Left renal pelvis (tissue), 4 donors: ENCODE results near the gene PPP1R13B. TPM values are rescaled to one million over a fixed set of nuclear protein-coding genes. Genes with fewer than 3 reads are reported as not detected.

Experiments
- DNase-seq, 4 donors: peaks; one replicate each; pipeline ENCODE4 v3.0.0-alpha.2; 2013; ENCODE audit warnings: low read depth in 4 of 4, low spot score in 3 of 4
- polyA plus RNA-seq, 4 donors: library from polyadenylated mRNA; unstranded; fragments of 120-200 nt; gene quantifications; one replicate each; pipeline ENCODE4 v1.2.1, GENCODE V29; 2013; ENCODE audit not compliant: insufficient read length in 4 of 4

Gene PPP1R13B
- polyA plus RNA-seq, 4 donors, result 14.5 to 38.8 (median 32.8) TPM

GRCh38 chr14:103690332-103690731, 157.0 kb downstream of the PPP1R13B start:
- DNase-seq, result no peak

GRCh38 chr14:103688906-103689902, 158.2 kb downstream of the PPP1R13B start:
- DNase-seq, result no peak

DNA sequence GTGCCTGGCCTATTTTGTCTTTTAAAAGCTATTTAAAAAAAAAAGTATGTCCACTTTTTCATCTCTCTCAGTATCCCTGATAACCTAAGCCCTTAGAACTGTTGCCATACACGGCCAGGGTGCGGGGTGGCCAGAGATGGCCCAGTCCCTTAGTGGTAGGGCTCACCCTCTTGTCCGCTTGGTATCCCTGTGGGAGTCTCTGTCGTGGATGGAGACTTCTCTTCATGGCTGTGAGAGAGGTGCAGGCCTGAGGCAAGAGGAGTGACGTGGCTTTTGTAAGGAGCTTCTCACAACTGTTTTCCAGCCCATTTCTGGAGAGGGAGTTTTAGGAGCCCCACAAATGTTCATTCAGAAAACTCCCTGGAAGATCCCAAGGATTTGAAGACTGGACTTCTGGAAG, 158.9 kb downstream of the PPP1R13B start:
- no peak for DNase-seq

DNA sequence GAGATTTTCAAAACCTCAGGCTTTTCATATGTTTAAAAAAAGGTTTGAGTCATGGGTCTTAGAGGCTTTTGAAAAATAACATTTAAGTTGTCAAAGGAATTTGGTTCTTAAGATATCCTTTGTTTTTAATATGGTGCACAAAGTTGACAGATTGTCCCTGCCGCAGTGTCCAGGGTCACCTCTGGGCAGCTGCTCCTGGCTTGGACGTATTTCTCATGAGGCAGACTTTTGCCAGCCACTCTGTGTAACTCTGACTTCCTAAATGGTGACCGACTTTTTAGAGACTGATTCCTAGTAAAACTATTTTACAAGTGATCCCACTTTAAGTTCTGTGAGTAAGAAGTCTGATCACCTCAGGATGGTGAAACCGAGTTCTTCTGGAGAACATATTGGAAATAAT, 159.7 kb downstream of the PPP1R13B start:
- DNase-seq, result no peak

DNA sequence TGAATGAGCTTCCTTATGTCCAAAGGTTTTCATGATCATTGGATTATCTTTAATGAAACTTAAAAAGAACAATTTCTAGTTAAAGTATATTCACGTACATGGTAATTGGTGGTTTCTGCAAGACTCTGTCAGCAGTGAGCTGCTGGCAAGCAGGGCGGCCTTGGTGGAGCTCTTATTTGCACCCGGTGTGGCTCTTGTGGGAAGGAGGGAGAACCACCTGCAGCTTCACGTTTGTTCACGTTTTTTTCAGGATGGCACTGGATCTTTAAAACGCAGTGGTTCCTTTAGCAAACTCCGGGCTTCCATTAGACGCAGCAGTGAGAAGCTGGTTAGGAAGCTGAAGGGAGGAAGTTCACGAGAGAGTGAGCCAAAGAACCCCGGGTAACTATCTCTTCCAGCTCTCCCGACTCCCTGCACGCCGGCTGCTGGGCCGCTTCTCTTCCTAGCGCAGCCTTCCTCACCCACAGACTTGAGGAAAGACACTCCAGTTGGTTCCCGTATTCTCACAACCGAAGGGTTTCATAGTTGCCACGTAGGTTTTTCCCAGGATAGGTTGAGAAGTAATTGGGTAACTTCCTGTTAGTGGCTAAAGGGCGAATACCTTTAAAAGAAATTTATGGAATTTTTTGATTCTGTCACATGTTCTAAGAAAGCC, 160.4 kb downstream of the PPP1R13B start:
- no peak for DNase-seq

GRCh38 chr14:103685276-103686211, 161.8 kb downstream of the PPP1R13B start:
- no peak for DNase-seq

DNA sequence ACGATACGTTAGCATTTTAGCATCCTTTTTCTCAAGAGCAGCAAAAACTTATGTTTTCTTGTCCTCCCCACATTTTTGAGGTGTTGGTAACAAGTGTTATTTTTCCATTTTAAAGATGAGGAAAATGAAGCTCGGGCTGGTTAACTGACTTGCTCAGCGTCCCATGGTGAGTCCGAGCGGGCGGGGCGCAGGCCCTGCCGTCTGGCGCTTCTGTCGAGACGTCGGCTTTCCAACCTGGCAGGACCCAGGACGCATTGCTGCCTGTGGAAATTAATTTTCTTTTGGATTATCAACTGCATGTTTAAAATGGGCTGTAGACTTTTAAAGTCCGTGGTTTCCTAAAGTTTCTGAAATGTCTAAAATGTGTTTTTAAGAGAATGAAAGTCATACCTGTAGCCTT, 162.5 kb downstream of the PPP1R13B start:
- DNase-seq, result no peak

DNA sequence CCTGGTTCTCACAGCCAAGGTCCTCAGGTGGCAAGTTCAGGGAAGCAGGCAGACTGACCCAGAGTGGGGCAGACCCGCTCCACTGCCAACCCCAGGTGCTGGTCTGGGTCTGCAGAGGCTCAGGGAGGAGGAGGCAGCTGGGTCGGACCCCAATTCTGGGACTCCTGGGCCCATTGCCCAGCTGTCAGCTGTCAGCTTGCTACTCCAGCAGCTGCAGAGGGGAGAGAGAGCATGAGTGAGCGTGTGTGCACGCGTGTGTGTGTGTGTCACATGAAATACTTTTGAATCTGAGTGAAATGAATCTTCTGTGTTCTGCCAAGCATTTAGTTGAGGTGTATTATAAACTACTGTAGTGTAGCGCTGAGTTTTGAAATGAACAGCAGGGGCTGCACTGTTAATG, 162.9 kb downstream of the PPP1R13B start:
- DNase-seq, result no peak

Other genes starting within 250 kb of the PPP1R13B start
- gene KLC1, start 218.4 kb downstream of the PPP1R13B start, polyA plus RNA-seq, result 100 to 1,000 TPM in 3 of 4 donors, 10 to 100 TPM in 1; 74.6 to 154 (median 106) TPM
- gene XRCC3, start 132.1 kb downstream of the PPP1R13B start, polyA plus RNA-seq, result 10 to 100 TPM; 11.5 to 23.9 (median 12.6) TPM
- 10 to 100 TPM; 50.6 to 60.4 (median 55.2) TPM for gene ZFYVE21, start 131.8 kb downstream of the PPP1R13B start, polyA plus RNA-seq
- 1 to 10 TPM; 1.0 to 4.0 (median 2.5) TPM for gene TDRD9, start 80.9 kb upstream of the PPP1R13B start, polyA plus RNA-seq
- gene RD3L, start 95.0 kb upstream of the PPP1R13B start, polyA plus RNA-seq, result not detected
- gene ASPG, start 238.1 kb upstream of the PPP1R13B start, polyA plus RNA-seq, result 10 to 100 TPM in 2 of 4 donors, 1 to 10 TPM in 2; 1.4 to 18.9 (median 10.0) TPM